ENCODE results near the gene TP53BP2.

Gene TP53BP2

DNA sequence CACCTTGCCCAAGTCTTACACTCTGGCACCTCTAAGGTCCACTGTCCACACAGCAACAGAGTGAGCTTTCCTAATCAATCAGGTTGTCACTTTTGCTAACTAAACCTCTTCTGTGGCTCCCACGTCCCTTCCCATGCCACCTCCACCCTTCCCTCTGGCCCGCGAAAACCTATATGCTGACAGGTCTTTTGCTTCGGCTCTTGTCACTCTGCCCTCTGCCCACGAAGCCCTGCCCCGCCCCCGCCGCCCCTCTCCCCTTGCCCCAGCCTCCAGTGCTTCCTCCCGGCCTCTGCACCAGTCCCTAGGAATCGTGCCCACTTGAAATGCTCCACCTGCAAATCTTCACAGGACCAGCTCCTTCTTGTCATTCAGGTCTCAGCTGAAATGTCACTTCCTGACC, 8.1 kb downstream of the TP53BP2 start:
- Histone ChIP-seq H3K27ac (ENCODE audit: low read length) (no peak overlapping the region), H3K4me1 (ENCODE audit: insufficient read depth, low read length) (peaks cover 29% of the 10 kb centered on the region), H3K4me2 (ENCODE audit: insufficient read depth, low read length) (no peak overlapping the region), H4K20me1 (ENCODE audit: insufficient read depth, low read length) (peaks cover 65% of the 10 kb centered on the region), H3K9ac (ENCODE audit: low read depth, low read length) (no peak overlapping the region), H3K36me3 (ENCODE audit: insufficient read depth, low read length) (no peaks in the 10 kb centered on the region), H3K9me3 (ENCODE audit: insufficient read depth, low read length, severe bottlenecking) (no peaks in the 10 kb centered on the region), H2AFZ (ENCODE audit: low read depth, low read length) (no peak overlapping the region), H3K27me3 (ENCODE audit: insufficient read depth, low read length, poor library complexity) (no peaks in the 10 kb centered on the region), H3K79me2 (ENCODE audit: insufficient read depth, low read length) (peaks cover 96% of the 10 kb centered on the region), H3K4me3 (ENCODE audit: low read depth in 1 of 2, low read length in 2 of 2) (no peak overlapping the region)
- ATAC-seq (ENCODE audit: insufficient read depth, low read depth): no peak
- TF ChIP-seq, protein P1, sequence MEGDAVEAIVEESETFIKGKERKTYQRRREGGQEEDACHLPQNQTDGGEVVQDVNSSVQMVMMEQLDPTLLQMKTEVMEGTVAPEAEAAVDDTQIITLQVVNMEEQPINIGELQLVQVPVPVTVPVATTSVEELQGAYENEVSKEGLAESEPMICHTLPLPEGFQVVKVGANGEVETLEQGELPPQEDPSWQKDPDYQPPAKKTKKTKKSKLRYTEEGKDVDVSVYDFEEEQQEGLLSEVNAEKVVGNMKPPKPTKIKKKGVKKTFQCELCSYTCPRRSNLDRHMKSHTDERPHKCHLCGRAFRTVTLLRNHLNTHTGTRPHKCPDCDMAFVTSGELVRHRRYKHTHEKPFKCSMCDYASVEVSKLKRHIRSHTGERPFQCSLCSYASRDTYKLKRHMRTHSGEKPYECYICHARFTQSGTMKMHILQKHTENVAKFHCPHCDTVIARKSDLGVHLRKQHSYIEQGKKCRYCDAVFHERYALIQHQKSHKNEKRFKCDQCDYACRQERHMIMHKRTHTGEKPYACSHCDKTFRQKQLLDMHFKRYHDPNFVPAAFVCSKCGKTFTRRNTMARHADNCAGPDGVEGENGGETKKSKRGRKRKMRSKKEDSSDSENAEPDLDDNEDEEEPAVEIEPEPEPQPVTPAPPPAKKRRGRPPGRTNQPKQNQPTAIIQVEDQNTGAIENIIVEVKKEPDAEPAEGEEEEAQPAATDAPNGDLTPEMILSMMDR (IDR thresholded peaks at IDR 0.05; ENCODE audit: borderline replicate concordance, extremely low read depth, low read length, poor library complexity, severe bottlenecking): no peak
- no peak for TF ChIP-seq EZH2 (IDR thresholded peaks at IDR 0.05; ENCODE audit: borderline replicate concordance, low read depth, low read length, severe bottlenecking)
- DNase-seq: no peak

DNA sequence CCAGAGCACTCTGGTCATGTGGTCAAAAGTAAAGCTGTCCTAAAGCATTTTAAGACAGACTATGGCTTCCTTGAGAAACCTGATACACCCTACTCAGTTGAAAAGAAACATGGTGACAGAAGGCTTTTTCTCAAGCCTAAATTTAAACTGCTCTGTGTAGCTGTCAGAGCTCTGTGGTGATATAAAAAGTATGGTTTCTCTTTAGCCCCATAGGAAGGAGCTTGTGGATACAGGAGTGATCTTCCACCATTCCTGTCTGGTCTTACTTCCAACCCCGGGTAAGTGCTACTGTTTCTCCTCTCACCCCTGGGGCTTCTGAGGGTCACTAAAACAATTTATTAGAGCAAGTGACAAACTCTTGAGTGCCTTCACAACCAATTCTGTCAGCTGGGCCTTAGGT, 8.5 kb downstream of the TP53BP2 start:
- Histone ChIP-seq H3K79me2 (ENCODE audit: insufficient read depth, low read length) (peaks cover 96% of the 10 kb centered on the region), H3K36me3 (ENCODE audit: insufficient read depth, low read length) (no peaks in the 10 kb centered on the region), H3K9ac (ENCODE audit: low read depth, low read length) (no peak overlapping the region), H3K27me3 (ENCODE audit: insufficient read depth, low read length, poor library complexity) (no peaks in the 10 kb centered on the region), H3K27ac (ENCODE audit: low read length) (no peak overlapping the region), H3K4me3 (ENCODE audit: low read depth in 1 of 2, low read length in 2 of 2) (no peak overlapping the region), H3K9me3 (ENCODE audit: insufficient read depth, low read length, severe bottlenecking) (no peaks in the 10 kb centered on the region), H3K4me1 (ENCODE audit: insufficient read depth, low read length) (peaks cover 27% of the 10 kb centered on the region), H4K20me1 (ENCODE audit: insufficient read depth, low read length) (peaks cover 69% of the 10 kb centered on the region), H2AFZ (ENCODE audit: low read depth, low read length) (no peak overlapping the region), H3K4me2 (ENCODE audit: insufficient read depth, low read length) (no peak overlapping the region)
- DNase-seq: no peak
- TF ChIP-seq EZH2 (IDR thresholded peaks at IDR 0.05; ENCODE audit: borderline replicate concordance, low read depth, low read length, severe bottlenecking): no peak
- TF ChIP-seq, protein P1 (IDR thresholded peaks at IDR 0.05; ENCODE audit: borderline replicate concordance, extremely low read depth, low read length, poor library complexity, severe bottlenecking): no peak
- ATAC-seq (ENCODE audit: insufficient read depth, low read depth): 0 out of 3 replicates have a peak, but pooled peaks have one; percentile 40

DNA sequence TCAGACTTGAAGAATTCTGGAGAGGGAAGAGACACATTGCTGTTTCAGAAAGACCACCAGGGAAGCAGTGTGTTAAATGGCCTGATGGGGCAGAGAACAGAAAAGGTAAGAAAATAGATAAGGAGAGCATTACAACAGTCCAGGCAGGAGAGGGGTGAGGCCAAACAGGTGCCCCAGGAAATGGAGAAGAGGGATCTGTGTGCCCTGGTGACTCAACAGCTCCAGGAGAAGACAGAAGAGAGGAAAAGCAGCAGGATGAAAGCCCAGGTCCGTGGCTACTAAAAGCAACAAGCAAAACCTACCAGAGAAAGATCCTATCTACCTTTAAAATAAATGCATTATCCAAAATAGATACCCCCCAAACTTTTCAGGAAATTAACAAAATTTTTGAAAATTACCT, 9.2 kb downstream of the TP53BP2 start:
- no peak overlapping the region for H3K9ac ChIP-seq (ENCODE audit: low read depth, low read length)
- TF ChIP-seq, protein P1 (IDR thresholded peaks at IDR 0.05; ENCODE audit: borderline replicate concordance, extremely low read depth, low read length, poor library complexity, severe bottlenecking): no peak
- TF ChIP-seq EZH2 (IDR thresholded peaks at IDR 0.05; ENCODE audit: borderline replicate concordance, low read depth, low read length, severe bottlenecking): no peak
- H3K27ac ChIP-seq (ENCODE audit: low read length): no peak overlapping the region
- H2AFZ ChIP-seq (ENCODE audit: low read depth, low read length): no peak overlapping the region
- H3K4me2 ChIP-seq (ENCODE audit: insufficient read depth, low read length): no peak overlapping the region
- no peaks in the 10 kb centered on the region for H3K36me3 ChIP-seq (ENCODE audit: insufficient read depth, low read length)
- peaks cover 69% of the 10 kb centered on the region for H4K20me1 ChIP-seq (ENCODE audit: insufficient read depth, low read length)
- H3K9me3 ChIP-seq (ENCODE audit: insufficient read depth, low read length, severe bottlenecking): no peaks in the 10 kb centered on the region
- DNase-seq: no peak
- no peak overlapping the region for H3K4me3 ChIP-seq (ENCODE audit: low read depth in 1 of 2, low read length in 2 of 2)
- peaks cover 27% of the 10 kb centered on the region for H3K4me1 ChIP-seq (ENCODE audit: insufficient read depth, low read length)
- H3K27me3 ChIP-seq (ENCODE audit: insufficient read depth, low read length, poor library complexity): no peaks in the 10 kb centered on the region
- no peak for ATAC-seq (ENCODE audit: insufficient read depth, low read depth)
- peaks cover 96% of the 10 kb centered on the region for H3K79me2 ChIP-seq (ENCODE audit: insufficient read depth, low read length)

DNA sequence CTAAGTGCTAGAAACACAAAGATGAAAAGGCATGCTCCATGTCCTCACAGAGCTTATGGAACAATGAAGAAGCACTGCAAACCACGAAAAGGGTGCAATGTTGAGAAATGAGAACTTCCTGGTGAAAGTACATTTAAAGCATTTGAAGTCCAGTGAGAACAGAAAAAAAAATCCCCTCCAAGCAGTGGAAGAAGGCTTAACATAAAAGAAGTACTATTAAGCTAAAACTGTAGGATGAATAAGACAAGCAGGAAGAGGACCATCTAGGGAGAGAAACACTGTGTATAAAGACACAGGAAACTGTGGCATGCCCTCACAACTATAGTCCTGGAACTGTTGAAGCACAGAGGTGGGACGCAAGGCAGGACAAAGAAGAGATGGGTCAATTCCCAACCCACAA, 10.0 kb downstream of the TP53BP2 start:
- Histone ChIP-seq H4K20me1 (ENCODE audit: insufficient read depth, low read length) (peaks cover 67% of the 10 kb centered on the region), H3K4me2 (ENCODE audit: insufficient read depth, low read length) (no peak overlapping the region), H3K36me3 (ENCODE audit: insufficient read depth, low read length) (no peaks in the 10 kb centered on the region), H3K27ac (ENCODE audit: low read length) (0 out of 2 replicates have a peak overlapping the region, but pooled peaks have one; percentile 19), H3K9me3 (ENCODE audit: insufficient read depth, low read length, severe bottlenecking) (no peaks in the 10 kb centered on the region), H3K9ac (ENCODE audit: low read depth, low read length) (no peak overlapping the region), H2AFZ (ENCODE audit: low read depth, low read length) (no peak overlapping the region), H3K27me3 (ENCODE audit: insufficient read depth, low read length, poor library complexity) (no peaks in the 10 kb centered on the region), H3K79me2 (ENCODE audit: insufficient read depth, low read length) (peaks cover 94% of the 10 kb centered on the region), H3K4me1 (ENCODE audit: insufficient read depth, low read length) (peaks cover 27% of the 10 kb centered on the region), H3K4me3 (ENCODE audit: low read depth in 1 of 2, low read length in 2 of 2) (no peak overlapping the region)
- DNase-seq (no peak), ATAC-seq (ENCODE audit: insufficient read depth, low read depth) (peak; percentile 78)
- TF ChIP-seq, protein P1 (IDR thresholded peaks at IDR 0.05; ENCODE audit: borderline replicate concordance, extremely low read depth, low read length, poor library complexity, severe bottlenecking): no peak
- TF ChIP-seq EZH2 (IDR thresholded peaks at IDR 0.05; ENCODE audit: borderline replicate concordance, low read depth, low read length, severe bottlenecking): no peak
